Parathyroid adenoma (tissue), 2 donors: ENCODE measurements around the gene INCA1.

ENCODE experiments used
- H2AFZ ChIP-seq: fragments of 300-600 bp; sonication (generic); one replicate; pipeline ENCODE4 v1.7.0; 2017; ENCODE audit warnings: antibody characterized with exemption, mild to moderate bottlenecking
- H3K27ac ChIP-seq: fragments of 300-600 bp; sonication (generic); one replicate; pipeline ENCODE4 v1.7.0; 2017
- H3K27me3 ChIP-seq: fragments of 300-600 bp; sonication (generic); one replicate; pipeline ENCODE4 v1.7.0; 2017; ENCODE audit warnings: low read length; ENCODE audit not compliant: control insufficient read depth, insufficient read depth
- H3K36me3 ChIP-seq: fragments of 300-600 bp; sonication (generic); one replicate; pipeline ENCODE4 v1.7.0; 2017; ENCODE audit warnings: low read length; ENCODE audit not compliant: control insufficient read depth, insufficient read depth
- H3K4me1 ChIP-seq: fragments of 300-600 bp; sonication (generic); one replicate; pipeline ENCODE4 v1.7.0; 2017; ENCODE audit warnings: control low read depth
- H3K4me2 ChIP-seq: fragments of 300-600 bp; sonication (generic); one replicate; pipeline ENCODE4 v1.7.0; 2017; ENCODE audit warnings: low read length
- H3K4me3 ChIP-seq: fragments of 300-600 bp; sonication (generic); one replicate; pipeline ENCODE4 v1.7.0; 2017; ENCODE audit warnings: low read depth, low read length
- H3K79me2 ChIP-seq: fragments of 300-600 bp; sonication (generic); one replicate; pipeline ENCODE4 v1.7.0; 2017; ENCODE audit warnings: control low read depth
- H3K9ac ChIP-seq: fragments of 300-600 bp; sonication (generic); one replicate; pipeline ENCODE4 v1.7.0; 2017; ENCODE audit warnings: mild to moderate bottlenecking
- H3K9me3 ChIP-seq: fragments of 300-600 bp; sonication (generic); one replicate; pipeline ENCODE4 v1.7.0; 2017; ENCODE audit warnings: low read length; ENCODE audit not compliant: control insufficient read depth
- CTCF ChIP-seq: fragments of 300-600 bp; sonication (generic); IDR thresholded peaks from one replicate; pipeline ENCODE4 v1.7.0; 2017; ENCODE audit warnings: antibody characterized with exemption, mild to moderate bottlenecking
- donor health status: primary hyperparathyroidism.

Gene INCA1

GRCh38 chr17:4973256-4974114 lies 23.8 kb downstream of the INCA1 start:
- H3K36me3 ChIP-seq = no peaks in the 10 kb centered on the region
- no peaks in the 10 kb centered on the region for H3K27me3 ChIP-seq
- no peak for TF ChIP-seq CTCF
- H3K4me2 ChIP-seq = no peak overlapping the region
- H3K4me3 ChIP-seq = no peak overlapping the region
- no peaks in the 10 kb centered on the region for H3K9me3 ChIP-seq
- H3K9ac ChIP-seq = no peak overlapping the region
- no peak overlapping the region for H2AFZ ChIP-seq
- H3K27ac ChIP-seq = no peak overlapping the region
- no peaks in the 10 kb centered on the region for H3K79me2 ChIP-seq
- H3K4me1 ChIP-seq = peaks cover 6% of the 10 kb centered on the region

- no peak for TF ChIP-seq CTCF
- no peak overlapping the region for H3K4me2 ChIP-seq
- H3K27ac ChIP-seq = no peak overlapping the region
- no peaks in the 10 kb centered on the region for H3K27me3 ChIP-seq
- H2AFZ ChIP-seq = no peak overlapping the region
- no peaks in the 10 kb centered on the region for H3K36me3 ChIP-seq
- H3K4me3 ChIP-seq = no peak overlapping the region
- H3K4me1 ChIP-seq = peaks cover 10% of the 10 kb centered on the region
- H3K9me3 ChIP-seq = no peaks in the 10 kb centered on the region
- no peaks in the 10 kb centered on the region for H3K79me2 ChIP-seq
- H3K9ac ChIP-seq = no peak overlapping the region
Measured at GRCh38 chr17:4972752-4973151, 24.6 kb downstream of the INCA1 start.

- Histone ChIP-seq H3K9me3 (no peaks in the 10 kb centered on the region), H3K27me3 (no peaks in the 10 kb centered on the region), H2AFZ (no peak overlapping the region), H3K9ac (no peak overlapping the region), H3K4me2 (no peak overlapping the region), H3K79me2 (no peaks in the 10 kb centered on the region), H3K36me3 (no peaks in the 10 kb centered on the region), H3K4me3 (no peak overlapping the region), H3K27ac (no peak overlapping the region), H3K4me1 (peaks cover 10% of the 10 kb centered on the region)
- no peak for TF ChIP-seq CTCF
Measured at GRCh38 chr17:4972322-4972721, 25.0 kb downstream of the INCA1 start.

- Histone ChIP-seq H3K9ac (no peak overlapping the region), H3K27ac (no peak overlapping the region), H3K9me3 (no peaks in the 10 kb centered on the region), H3K27me3 (no peaks in the 10 kb centered on the region), H3K4me3 (no peak overlapping the region), H3K4me1 (peaks cover 10% of the 10 kb centered on the region), H3K36me3 (no peaks in the 10 kb centered on the region), H3K4me2 (no peak overlapping the region), H3K79me2 (no peaks in the 10 kb centered on the region), H2AFZ (no peak overlapping the region)
- no peak for TF ChIP-seq CTCF
Measured at GRCh38 chr17:4971826-4972225, 25.5 kb downstream of the INCA1 start.

GRCh38 chr17:4970273-4970672 lies 27.0 kb downstream of the INCA1 start:
- no peaks in the 10 kb centered on the region for H3K27me3 ChIP-seq

More at GRCh38 chr17:4970273-4970672, 27.0 kb downstream of the INCA1 start:
- Histone ChIP-seq H3K79me2 (peaks cover 1% of the 10 kb centered on the region), H2AFZ (no peak overlapping the region), H3K27ac (no peak overlapping the region), H3K4me2 (no peak overlapping the region), H3K4me3 (no peak overlapping the region), H3K36me3 (no peaks in the 10 kb centered on the region), H3K9me3 (no peaks in the 10 kb centered on the region), H3K4me1 (peaks cover 10% of the 10 kb centered on the region), H3K9ac (no peak overlapping the region)
- no peak for TF ChIP-seq CTCF
